Measurements from ENCODE around the gene NHERF1.

- TF ChIP-seq TAF1 (IDR thresholded peaks at IDR 0.05; ENCODE audit: borderline replicate concordance, low read depth, low read length) (no peak), POLR2AphosphoS5 (IDR thresholded peaks at IDR 0.05; ENCODE audit: low read depth, low read length) (no peak), POLR2A (IDR thresholded peaks at IDR 0.05; ENCODE audit: low read depth, low read length) (no peak)
Measured at GRCh38 chr17:74810699-74811485, 62.5 kb downstream of the NHERF1 start.

Measured in GM12892 (cell line).